Right atrium auricular region (tissue), 2 donors: ENCODE data around the gene KATNB1. TPM values are rescaled to one million over a fixed set of nuclear protein-coding genes. Genes with fewer than 3 reads are reported as not detected.
"Not testable (repeated sequence)": the region's sequence is repeated elsewhere in the genome, so short reads cannot be mapped to it uniquely, and the experiment has no call there.

ENCODE experiments used
- DNase-seq: peaks from one replicate; pipeline ENCODE4 v3.0.0-alpha.2; 2019; ENCODE audit warnings: low spot score
- H3K27ac ChIP-seq, 2 donors: fragments of 200-600 bp; sonication (generic); 1 replicate in 1 of 2; 2 replicates in 1 of 2; pipeline ENCODE4 v1.5.1; 2016 to 2019
- H3K27me3 ChIP-seq, 2 donors: fragments of 200-600 bp; sonication (generic); one replicate each; pipeline versions ENCODE4 v1.5.1 to v1.6.0; 2017 to 2019
- H3K36me3 ChIP-seq: fragments of 200-600 bp; sonication (generic); one replicate; pipeline ENCODE4 v1.5.1; 2016
- H3K4me1 ChIP-seq, 2 donors: fragments of 200-600 bp; sonication (generic); one replicate each; pipeline versions ENCODE4 v1.5.1 to v1.6.0; 2017 to 2019
- H3K4me3 ChIP-seq, 2 donors: fragments of 200-600 bp; sonication (generic); 1 replicate in 1 of 2; 2 replicates in 1 of 2; pipeline ENCODE4 v1.5.1; 2017 to 2019; ENCODE audit warnings: mild to moderate bottlenecking in 1 of 2, moderate library complexity in 1 of 2
- H3K9me3 ChIP-seq, 2 donors: fragments of 200-600 bp; sonication (generic); one replicate each; pipeline ENCODE4 v1.5.1; 2019
- CTCF ChIP-seq, 2 donors: fragments of 200-600 bp; sonication (generic); IDR thresholded peaks; one replicate each; pipeline ENCODE4 v1.5.1; 2019; ENCODE audit warnings: antibody characterized with exemption in 2 of 2
- total RNA-seq, 2 donors: library from RNA; depleted of rRNA; stranded (reverse); fragments of >200 nt; gene quantifications; one replicate each; pipeline ENCODE4 v1.1.0, GENCODE V29; 2016

The KATNB1 gene
- total RNA-seq, 2 donors from 2014 or later, result 11.7 TPM

- no peak for TF ChIP-seq CTCF (IDR thresholded peaks at IDR 0.05)
- DNase-seq, result no peak
- Histone ChIP-seq H3K36me3 (no peaks in the 10 kb centered on the region), H3K4me3 (no peak overlapping the region), H3K9me3 (no peaks in the 10 kb centered on the region), H3K27me3 (no peaks in the 10 kb centered on the region), H3K4me1 (no peaks in the 10 kb centered on the region), H3K27ac (no peak overlapping the region)
These were observed 7.0 kb upstream of the KATNB1 start for GRCh38 chr16:57728336-57729181.

GRCh38 chr16:57729182-57729484 lies 6.4 kb upstream of the KATNB1 start:
- Histone ChIP-seq H3K27me3 (no peaks in the 10 kb centered on the region), H3K9me3 (no peaks in the 10 kb centered on the region), H3K27ac (no peak overlapping the region), H3K4me3 (no peak overlapping the region), H3K4me1 (peaks cover 0 to 1% of the 10 kb centered on the region in 2 donors), H3K36me3 (no peaks in the 10 kb centered on the region)
- no peak for TF ChIP-seq CTCF (IDR thresholded peaks at IDR 0.05)
- DNase-seq, result no peak

GRCh38 chr16:57729852-57730251 lies 5.7 kb upstream of the KATNB1 start:
- not testable (repeated sequence) for H3K9me3 ChIP-seq, DNase-seq, H3K27me3 ChIP-seq, H3K4me3 ChIP-seq, H3K36me3 ChIP-seq, H3K4me1 ChIP-seq, H3K27ac ChIP-seq

- no peaks in the 10 kb centered on the region for H3K36me3 ChIP-seq
- no peak overlapping the region for H3K4me3 ChIP-seq
- H3K4me1 ChIP-seq, result peaks cover 0 to 9% of the 10 kb centered on the region in 2 donors
- H3K9me3 ChIP-seq, result no peaks in the 10 kb centered on the region
- H3K27me3 ChIP-seq, result no peaks in the 10 kb centered on the region
- H3K27ac ChIP-seq, result no peak overlapping the region
- DNase-seq, result no peak
- TF ChIP-seq CTCF (IDR thresholded peaks at IDR 0.05), result no peak
These were observed 4.5 kb upstream of the KATNB1 start for GRCh38 chr16:57730771-57731730.

GRCh38 chr16:57732037-57732436 lies 3.5 kb upstream of the KATNB1 start:
- Histone ChIP-seq H3K4me3 (no peak overlapping the region), H3K27ac (peak overlapping the region in 1 of 2 donors; percentile 49), H3K9me3 (no peaks in the 10 kb centered on the region), H3K36me3 (no peaks in the 10 kb centered on the region), H3K27me3 (no peaks in the 10 kb centered on the region), H3K4me1 (peaks cover 0 to 19% of the 10 kb centered on the region in 2 donors)
- TF ChIP-seq CTCF (IDR thresholded peaks at IDR 0.05), result no peak
- no peak for DNase-seq

GRCh38 chr16:57732714-57733113 lies 2.9 kb upstream of the KATNB1 start:
- Histone ChIP-seq H3K4me3 (no peak overlapping the region), H3K27me3 (no peaks in the 10 kb centered on the region), H3K9me3 (no peaks in the 10 kb centered on the region), H3K27ac (no peak overlapping the region), H3K36me3 (no peaks in the 10 kb centered on the region), H3K4me1 (peaks cover 0 to 21% of the 10 kb centered on the region in 2 donors)
- DNase-seq, result no peak
- no peak for TF ChIP-seq CTCF (IDR thresholded peaks at IDR 0.05)
